GM12801 (cell line): ENCODE results near the gene RPP21.

ENCODE experiments used
- TF ChIP-seq, protein P1 (sequence below): IDR thresholded peaks from one replicate; pipeline ENCODE4 v1.5.1; 2011; ENCODE audit warnings: control low read depth; ENCODE audit not compliant: insufficient read length; ENCODE audit errors: extremely low read depth

The RPP21 gene

DNA sequence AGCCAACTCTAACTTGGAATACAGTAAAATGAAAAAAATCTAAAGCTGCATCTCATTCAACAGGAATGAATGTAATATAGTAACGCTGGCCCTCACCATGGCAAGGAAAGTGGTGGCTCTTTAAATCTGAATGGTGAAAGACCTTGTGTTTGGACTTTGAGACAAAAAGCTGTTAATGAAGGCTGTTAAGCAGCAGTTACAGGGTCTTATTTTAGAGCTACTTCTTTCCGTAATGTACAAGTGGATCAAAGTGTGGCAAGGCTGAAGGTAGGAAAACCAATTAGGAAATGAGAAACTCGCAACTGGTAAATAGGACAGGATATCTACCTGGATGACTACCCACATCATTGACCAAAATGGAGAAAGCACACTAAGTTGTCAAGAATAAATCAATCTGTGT is 29.8 kb upstream of the RPP21 start:
- TF ChIP-seq, protein P1, sequence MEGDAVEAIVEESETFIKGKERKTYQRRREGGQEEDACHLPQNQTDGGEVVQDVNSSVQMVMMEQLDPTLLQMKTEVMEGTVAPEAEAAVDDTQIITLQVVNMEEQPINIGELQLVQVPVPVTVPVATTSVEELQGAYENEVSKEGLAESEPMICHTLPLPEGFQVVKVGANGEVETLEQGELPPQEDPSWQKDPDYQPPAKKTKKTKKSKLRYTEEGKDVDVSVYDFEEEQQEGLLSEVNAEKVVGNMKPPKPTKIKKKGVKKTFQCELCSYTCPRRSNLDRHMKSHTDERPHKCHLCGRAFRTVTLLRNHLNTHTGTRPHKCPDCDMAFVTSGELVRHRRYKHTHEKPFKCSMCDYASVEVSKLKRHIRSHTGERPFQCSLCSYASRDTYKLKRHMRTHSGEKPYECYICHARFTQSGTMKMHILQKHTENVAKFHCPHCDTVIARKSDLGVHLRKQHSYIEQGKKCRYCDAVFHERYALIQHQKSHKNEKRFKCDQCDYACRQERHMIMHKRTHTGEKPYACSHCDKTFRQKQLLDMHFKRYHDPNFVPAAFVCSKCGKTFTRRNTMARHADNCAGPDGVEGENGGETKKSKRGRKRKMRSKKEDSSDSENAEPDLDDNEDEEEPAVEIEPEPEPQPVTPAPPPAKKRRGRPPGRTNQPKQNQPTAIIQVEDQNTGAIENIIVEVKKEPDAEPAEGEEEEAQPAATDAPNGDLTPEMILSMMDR: no peak

DNA sequence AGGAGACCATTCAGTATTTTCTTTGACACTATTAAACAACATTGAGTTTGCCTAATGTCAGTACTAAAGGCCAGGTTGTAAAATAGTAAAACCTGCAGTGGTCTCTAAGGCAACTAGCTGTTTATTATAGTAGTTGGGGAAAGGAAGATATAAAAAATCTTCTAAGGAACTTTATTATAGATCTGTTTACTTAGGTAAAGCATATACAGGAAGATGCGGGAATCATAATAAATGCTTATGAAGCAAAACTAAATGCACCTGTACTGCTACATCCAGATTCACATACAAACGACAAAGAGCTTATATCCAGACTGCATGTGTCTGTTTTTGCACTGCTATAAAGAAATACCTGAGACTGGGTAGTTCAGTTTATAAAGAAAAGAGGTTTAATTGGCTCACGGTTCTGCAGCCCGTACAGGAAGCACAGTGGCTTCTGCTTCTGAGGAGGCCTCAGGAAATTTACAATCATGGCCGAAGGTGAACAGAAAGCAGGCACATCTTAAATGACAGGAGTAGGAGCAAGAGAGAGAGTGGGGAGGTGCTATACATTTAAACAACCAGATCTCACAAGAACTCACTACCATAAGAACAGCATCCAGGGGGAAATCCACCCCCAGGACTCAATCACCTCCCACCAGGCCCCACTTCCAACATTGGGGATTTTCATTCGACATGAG is 26.9 kb upstream of the RPP21 start:
- TF ChIP-seq, protein P1: no peak

DNA sequence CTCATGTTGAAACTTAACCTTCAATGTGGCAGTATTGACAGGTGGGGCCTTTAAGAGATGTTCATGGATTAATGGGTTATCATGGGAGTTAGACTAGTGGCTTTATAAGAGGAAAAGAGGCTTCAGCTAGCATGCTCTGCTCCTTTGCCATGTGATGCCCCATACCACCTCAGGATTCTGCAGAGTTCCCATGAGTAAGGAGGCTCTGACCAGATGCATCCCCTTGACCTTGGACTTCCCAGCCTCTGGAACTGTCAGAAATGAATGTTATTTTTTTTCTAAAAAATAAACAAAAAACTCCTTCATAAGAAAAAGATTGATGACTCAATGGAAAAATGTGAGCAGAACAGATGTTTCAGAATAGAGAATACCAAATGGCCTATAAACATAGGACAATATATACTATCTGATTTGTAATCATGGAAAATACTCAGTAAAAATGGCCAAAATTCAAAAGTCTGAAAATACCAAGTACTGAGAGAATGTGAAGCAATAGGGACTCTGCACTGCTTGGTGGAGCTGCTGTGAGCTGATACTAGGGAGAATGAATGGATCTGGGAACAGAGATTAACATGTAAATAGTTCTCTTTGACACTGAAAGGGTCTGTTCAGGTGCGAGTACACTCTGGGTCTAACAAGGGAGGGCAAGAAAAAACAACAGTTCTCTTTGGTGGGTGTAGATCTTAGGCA is 25.7 kb upstream of the RPP21 start:
- TF ChIP-seq, protein P1: no peak

DNA sequence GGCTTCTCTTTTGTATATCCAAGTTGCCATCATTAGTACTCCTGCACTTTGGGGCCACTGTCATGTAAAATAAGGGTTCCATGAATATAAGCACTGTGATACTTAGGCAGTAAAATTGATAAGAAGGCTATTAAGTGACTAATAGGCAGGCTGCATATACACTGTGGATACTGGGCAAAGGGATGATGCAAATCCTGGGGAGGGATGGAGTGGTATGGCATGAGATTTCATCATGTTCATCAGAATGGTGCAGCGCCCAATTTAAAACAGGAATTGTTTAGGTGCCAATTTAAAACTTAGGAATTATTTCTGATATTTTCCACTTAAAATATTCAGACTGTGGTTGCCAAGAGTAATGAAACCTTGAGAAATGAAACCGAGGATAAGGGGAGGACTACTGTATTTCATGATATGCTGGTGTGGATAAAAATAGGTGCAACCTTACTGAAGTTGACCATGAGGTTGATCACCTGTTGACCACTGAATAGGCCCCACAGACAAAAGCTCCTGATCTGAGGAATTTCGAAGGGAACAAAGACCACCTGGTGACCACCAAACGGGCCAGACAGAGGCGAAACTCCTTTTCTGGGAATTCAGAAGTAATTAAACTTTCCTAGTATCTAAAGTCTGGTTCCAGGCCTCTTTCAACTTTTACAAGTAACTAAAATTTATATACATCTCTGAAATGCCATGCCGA is 23.1 kb upstream of the RPP21 start:
- TF ChIP-seq, protein P1: no peak

DNA sequence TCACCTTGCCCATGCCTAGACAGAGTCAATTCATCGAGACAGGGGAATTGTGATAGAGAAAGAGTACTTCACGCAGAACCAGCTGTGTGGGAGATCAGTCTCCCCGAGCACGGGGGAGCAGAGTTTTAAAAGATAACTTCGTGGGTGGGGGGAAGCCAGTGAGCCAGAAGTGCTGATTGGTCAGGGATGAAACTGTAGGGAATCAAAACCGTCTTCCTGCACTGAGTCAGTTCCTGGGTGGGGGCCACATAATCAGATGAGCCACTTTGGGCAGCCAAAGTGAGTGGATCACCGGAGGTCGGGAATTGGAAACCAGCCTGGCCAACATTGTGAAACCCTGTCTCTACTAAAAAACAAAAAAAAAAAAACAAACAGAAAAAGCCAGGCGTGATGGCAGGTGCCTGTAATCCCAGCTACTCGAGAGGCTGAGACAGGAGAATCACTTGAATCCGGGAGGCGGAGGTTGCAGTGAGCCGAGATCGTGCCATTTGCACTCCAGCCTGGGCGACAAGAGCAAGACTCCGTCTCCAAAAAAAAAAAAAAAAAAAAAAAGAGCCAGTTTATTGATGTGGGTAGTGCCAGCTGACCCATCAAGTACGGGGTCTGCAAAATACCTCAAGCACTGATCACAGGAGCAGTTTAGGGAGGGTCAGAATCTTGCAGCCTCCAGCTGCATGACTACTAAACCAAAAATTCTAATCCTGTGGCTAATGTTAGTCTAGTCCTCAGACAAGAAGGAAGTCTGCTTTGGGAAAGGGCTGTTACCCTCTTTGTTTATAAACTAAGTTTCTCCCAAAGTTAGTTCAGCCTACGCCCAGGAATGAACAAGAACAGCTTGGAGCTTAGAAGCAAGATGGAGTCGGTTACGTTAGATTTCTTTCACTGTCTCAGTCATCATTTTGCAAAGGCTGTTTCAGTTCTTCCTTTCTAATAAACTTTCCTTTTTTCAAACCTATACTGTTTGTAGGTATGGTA is 22.1 kb upstream of the RPP21 start:
- TF ChIP-seq, protein P1: no peak

DNA sequence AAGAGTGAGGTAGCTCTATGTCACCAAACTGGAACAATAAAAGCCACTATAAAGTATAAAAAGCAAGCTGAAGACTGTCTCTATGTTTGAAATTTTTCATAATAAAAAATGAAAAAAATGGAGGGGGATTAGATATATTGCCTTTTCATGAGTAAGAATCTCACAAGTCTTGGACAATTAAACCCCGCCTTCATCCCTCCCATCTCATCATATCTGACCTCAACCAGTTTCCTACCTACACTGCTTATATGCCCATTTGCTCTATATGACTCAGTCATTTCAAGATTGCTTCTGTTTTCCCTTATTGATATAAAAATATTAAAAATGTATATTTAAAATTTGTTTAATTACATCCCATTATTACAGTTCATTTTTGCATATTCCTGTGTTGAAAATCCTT is 21.1 kb upstream of the RPP21 start:
- TF ChIP-seq, protein P1: no peak
